Measurements from ENCODE around the gene BAZ1A. TPM values are rescaled to one million over a fixed set of nuclear protein-coding genes. Genes with fewer than 3 reads are reported as not detected.

The BAZ1A gene
- total RNA-seq, 1 donor from 2014 or later: 42.8 TPM

- TF ChIP-seq, protein P1, sequence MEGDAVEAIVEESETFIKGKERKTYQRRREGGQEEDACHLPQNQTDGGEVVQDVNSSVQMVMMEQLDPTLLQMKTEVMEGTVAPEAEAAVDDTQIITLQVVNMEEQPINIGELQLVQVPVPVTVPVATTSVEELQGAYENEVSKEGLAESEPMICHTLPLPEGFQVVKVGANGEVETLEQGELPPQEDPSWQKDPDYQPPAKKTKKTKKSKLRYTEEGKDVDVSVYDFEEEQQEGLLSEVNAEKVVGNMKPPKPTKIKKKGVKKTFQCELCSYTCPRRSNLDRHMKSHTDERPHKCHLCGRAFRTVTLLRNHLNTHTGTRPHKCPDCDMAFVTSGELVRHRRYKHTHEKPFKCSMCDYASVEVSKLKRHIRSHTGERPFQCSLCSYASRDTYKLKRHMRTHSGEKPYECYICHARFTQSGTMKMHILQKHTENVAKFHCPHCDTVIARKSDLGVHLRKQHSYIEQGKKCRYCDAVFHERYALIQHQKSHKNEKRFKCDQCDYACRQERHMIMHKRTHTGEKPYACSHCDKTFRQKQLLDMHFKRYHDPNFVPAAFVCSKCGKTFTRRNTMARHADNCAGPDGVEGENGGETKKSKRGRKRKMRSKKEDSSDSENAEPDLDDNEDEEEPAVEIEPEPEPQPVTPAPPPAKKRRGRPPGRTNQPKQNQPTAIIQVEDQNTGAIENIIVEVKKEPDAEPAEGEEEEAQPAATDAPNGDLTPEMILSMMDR (IDR thresholded peaks at IDR 0.05; ENCODE audit: unreplicated experiment): no peak
- no peaks in the 10 kb centered on the region for H3K9me3 Mint-ChIP-seq (ENCODE audit: low read depth)
- H3K36me3 Mint-ChIP-seq (ENCODE audit: insufficient read depth): peaks cover 27% of the 10 kb centered on the region
- DNase-seq (ENCODE audit: low spot score, unreplicated experiment): no peak
- no peaks in the 10 kb centered on the region for H3K27me3 Mint-ChIP-seq
- H3K4me3 Mint-ChIP-seq (ENCODE audit: low read depth): no peak overlapping the region
- no peak overlapping the region for H3K27ac Mint-ChIP-seq
- no peaks in the 10 kb centered on the region for H3K4me1 Mint-ChIP-seq (ENCODE audit: low read depth)
These were observed 93.1 kb downstream of the BAZ1A start for GRCh38 chr14:34782031-34782430.

GRCh38 chr14:34781242-34781641, 93.9 kb downstream of the BAZ1A start:
- no peaks in the 10 kb centered on the region for H3K9me3 Mint-ChIP-seq (ENCODE audit: low read depth)
- no peak overlapping the region for H3K27ac Mint-ChIP-seq
- peaks cover 29% of the 10 kb centered on the region for H3K36me3 Mint-ChIP-seq (ENCODE audit: insufficient read depth)
- H3K4me1 Mint-ChIP-seq (ENCODE audit: low read depth): no peaks in the 10 kb centered on the region
- no peaks in the 10 kb centered on the region for H3K27me3 Mint-ChIP-seq
- TF ChIP-seq, protein P1 (IDR thresholded peaks at IDR 0.05; ENCODE audit: unreplicated experiment): no peak
- no peak overlapping the region for H3K4me3 Mint-ChIP-seq (ENCODE audit: low read depth)
- DNase-seq (ENCODE audit: low spot score, unreplicated experiment): no peak

GRCh38 chr14:34780646-34781045, 94.5 kb downstream of the BAZ1A start:
- TF ChIP-seq, protein P1 (IDR thresholded peaks at IDR 0.05; ENCODE audit: unreplicated experiment): no peak
- Mint-ChIP-seq H3K27ac (no peak overlapping the region), H3K27me3 (no peaks in the 10 kb centered on the region), H3K9me3 (ENCODE audit: low read depth) (no peaks in the 10 kb centered on the region), H3K4me1 (ENCODE audit: low read depth) (no peaks in the 10 kb centered on the region), H3K36me3 (ENCODE audit: insufficient read depth) (peaks cover 32% of the 10 kb centered on the region), H3K4me3 (ENCODE audit: low read depth) (no peak overlapping the region)
- no peak for DNase-seq (ENCODE audit: low spot score, unreplicated experiment)

GRCh38 chr14:34778744-34779143, 96.4 kb downstream of the BAZ1A start:
- Mint-ChIP-seq H3K4me3 (ENCODE audit: low read depth) (no peak overlapping the region), H3K27ac (no peak overlapping the region), H3K9me3 (ENCODE audit: low read depth) (no peaks in the 10 kb centered on the region), H3K36me3 (ENCODE audit: insufficient read depth) (peaks cover 37% of the 10 kb centered on the region), H3K27me3 (no peaks in the 10 kb centered on the region), H3K4me1 (ENCODE audit: low read depth) (no peaks in the 10 kb centered on the region)
- TF ChIP-seq, protein P1 (IDR thresholded peaks at IDR 0.05; ENCODE audit: unreplicated experiment): no peak
- DNase-seq (ENCODE audit: low spot score, unreplicated experiment): no peak

GRCh38 chr14:34776611-34777010, 98.5 kb downstream of the BAZ1A start:
- H3K27ac Mint-ChIP-seq: no peak overlapping the region

More at GRCh38 chr14:34776611-34777010, 98.5 kb downstream of the BAZ1A start:
- Mint-ChIP-seq H3K4me1 (ENCODE audit: low read depth) (no peaks in the 10 kb centered on the region), H3K27me3 (no peaks in the 10 kb centered on the region), H3K36me3 (ENCODE audit: insufficient read depth) (peaks cover 26% of the 10 kb centered on the region), H3K4me3 (ENCODE audit: low read depth) (no peak overlapping the region), H3K9me3 (ENCODE audit: low read depth) (no peaks in the 10 kb centered on the region)
- no peak for DNase-seq (ENCODE audit: low spot score, unreplicated experiment)
- TF ChIP-seq, protein P1 (IDR thresholded peaks at IDR 0.05; ENCODE audit: unreplicated experiment): no peak
